Suppressor macrophage (primary cell): ENCODE data around the gene PSPN.
A peak's percentile ranks its signal among the peaks of the same experiment; 100 is the strongest.

Experiments
- DNase-seq, 4 experiments: peaks; one replicate each; pipeline ENCODE4 v3.0.0-alpha.2; 2020 to 2022
- total RNA-seq, 17 experiments: gene quantifications; one replicate each; lab custom pipeline; 2026; ENCODE audit warnings: mixed read lengths in 6 of 17, inconsistent platforms in 3 of 17; lab: John Stamatoyannopoulos, UW

PSPN gene
- total RNA-seq, result 1.4 to 4.8 (median 2.2) reads per million in 17 experiments

DNA sequence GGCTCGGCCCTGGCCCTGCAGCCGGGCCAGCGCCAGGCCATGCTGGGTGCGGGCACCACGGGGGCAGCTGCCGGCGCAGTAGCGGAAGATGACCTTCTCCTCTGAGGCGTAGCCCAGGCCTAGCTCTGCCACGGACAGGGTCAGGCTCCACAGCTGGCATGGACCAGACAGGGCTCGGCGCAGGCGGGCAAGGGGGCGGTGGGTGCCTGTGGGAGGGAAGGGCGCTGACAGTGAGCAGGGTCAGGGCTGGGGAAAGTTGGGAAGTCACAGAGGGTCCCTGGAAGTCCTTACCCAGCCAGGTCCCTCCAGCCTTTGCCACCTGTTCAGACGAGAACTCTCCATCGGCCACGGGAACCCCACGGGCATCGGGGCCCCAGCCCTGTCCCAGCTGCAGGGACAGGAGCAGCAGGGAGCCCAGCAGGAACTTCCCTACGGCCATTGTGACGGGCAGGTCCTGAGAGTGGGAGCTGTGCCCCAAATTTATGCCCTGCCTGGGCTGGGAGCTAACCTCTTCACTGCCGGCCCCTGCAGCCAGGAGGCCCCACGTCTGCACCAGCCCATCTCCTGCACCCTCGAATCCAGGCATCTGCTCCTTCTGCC lies at the start of gene PSPN:
TSS of gene PSPN (minus strand) at position 523 of the 600 bp plus-strand sequence. CDS start at position 439, 84 bp downstream.
- DNase-seq, result no peak

DNA sequence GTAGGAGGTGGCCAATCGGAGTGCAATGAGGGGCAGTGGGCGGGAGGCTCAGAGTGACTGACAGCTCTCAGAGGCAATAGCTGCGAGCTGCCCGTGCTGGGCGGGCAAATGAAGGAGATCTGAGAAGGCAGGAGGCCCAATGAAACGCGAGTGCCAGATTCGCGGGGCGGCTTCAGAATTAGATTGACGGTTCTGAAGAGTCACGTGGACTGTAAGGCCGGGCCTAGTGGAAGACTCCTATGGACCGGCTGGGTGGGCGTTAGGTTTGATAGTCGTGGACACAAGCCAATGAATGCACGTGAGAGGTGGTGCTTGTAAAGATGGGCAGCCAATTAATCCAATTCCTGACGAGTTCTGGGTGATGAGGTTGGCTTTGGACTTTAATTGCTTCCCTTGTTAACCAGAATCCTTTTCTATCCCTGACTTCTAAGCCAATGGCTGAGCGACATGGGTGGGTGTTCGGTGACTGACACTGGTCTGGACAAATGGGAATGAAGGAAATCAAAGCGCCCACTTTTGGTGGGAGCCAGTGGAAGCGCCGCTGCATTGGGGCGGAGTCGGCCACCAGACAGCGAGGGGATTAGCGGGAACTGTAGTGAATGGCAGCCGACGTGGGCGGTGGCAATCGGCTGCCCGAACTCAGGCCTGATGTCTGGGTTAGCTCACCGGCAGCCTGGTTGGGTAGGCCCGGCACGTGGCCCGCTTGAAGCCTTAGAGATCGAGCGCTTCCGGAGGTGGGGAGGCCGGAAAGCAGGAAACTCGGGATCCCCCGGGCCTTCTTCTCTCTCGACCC lies 49.4 kb upstream of the PSPN start:
- peak; percentile 100 for DNase-seq

DNA sequence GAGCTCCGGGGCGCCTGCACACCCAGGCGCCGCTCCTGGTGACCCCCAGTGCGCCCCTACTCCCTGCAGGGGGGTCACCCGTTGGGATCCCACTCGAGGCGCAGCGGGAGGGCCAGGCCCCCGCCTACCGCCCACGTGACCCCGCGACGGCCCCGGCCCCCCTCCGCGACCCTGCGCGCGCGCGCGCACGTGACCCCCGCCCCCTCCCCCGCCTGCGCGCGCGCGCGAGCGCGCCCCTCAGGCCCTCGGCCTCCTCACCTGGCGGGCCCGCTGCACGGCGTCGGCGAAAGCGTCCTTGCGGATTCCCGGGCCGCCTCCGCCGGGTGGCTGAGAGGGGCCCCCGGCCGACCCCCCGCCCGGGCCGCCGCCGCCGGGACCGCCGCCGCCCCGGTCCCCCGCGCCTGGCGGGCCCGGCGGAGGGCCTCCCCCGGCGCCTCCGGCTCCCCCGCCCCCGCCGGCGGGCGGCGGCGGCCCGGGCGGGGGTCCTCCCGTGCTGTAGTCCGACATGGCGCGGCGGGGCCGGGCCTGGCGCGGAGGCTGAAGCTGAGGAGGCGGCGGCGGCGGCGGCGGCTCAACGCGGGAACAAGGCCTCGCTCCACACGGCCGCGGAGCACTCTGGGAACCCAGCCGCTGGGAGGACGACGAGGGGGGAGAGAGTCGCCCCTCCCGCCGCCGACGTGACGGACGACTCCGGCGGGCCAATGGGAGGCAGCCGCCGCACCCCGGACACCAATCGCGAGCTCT lies 48.6 kb upstream of the PSPN start, which contains the start of gene KHSRP:
TSS of gene KHSRP (minus strand) at position 617 of the 744 bp plus-strand sequence. CDS start at position 507, 110 bp downstream.
- DNase-seq, result peak in 3 of 4 experiments; percentile 31 to 72 (median 61)

- peak; percentile 40 to 68 (median 66) for DNase-seq
Measured at GRCh38 chr19:6423499-6424194, 47.9 kb upstream of the PSPN start.

GRCh38 chr19:6421075-6422014 lies 45.6 kb upstream of the PSPN start:
- DNase-seq, result no peak

GRCh38 chr19:6418562-6418932 lies 42.8 kb upstream of the PSPN start:
- no peak for DNase-seq

GRCh38 chr19:6417713-6418561 lies 42.2 kb upstream of the PSPN start:
- DNase-seq, result peak in 1 of 4 experiments; percentile 29

DNA sequence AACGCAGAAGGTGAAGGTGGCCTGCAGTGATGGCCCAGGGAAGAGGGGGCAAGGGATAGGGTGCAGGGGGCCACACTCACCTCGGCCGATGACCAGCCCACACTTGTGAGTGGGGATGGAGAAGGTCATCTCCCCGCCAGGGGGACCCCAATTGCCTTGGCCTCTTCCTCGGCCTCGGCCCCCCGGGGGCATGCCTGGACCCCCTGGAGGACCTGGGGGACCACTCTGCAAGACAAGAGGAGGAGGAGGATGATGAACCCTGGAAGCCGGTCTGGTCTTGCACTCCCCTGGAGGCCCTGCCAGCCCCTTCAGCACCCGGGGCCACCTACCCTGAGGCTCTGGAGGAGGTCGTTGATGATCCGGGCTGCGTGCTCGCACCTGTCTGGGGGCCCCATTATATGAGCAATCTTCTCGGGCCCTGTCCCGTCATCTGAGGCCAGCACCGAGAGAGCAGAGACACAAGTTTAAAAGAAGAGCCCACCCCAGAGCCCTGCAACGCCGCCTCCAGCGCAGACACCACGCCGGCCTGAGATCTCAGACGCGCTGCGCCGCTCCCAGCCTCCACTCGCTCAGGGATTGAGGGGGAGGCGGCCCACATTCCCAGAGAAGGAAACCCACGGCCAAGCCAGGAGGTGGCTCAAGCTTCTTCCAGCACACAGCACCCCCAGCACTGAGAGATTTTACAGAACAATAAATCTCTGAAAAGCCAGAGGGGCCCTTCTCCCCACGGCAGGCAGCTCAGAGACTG lies 41.1 kb upstream of the PSPN start:
- DNase-seq, result no peak

- DNase-seq, result no peak
Measured at GRCh38 chr19:6415591-6416190, 40.0 kb upstream of the PSPN start.

- no peak for DNase-seq
Measured at GRCh38 chr19:6414793-6415590, 39.3 kb upstream of the PSPN start.

DNA sequence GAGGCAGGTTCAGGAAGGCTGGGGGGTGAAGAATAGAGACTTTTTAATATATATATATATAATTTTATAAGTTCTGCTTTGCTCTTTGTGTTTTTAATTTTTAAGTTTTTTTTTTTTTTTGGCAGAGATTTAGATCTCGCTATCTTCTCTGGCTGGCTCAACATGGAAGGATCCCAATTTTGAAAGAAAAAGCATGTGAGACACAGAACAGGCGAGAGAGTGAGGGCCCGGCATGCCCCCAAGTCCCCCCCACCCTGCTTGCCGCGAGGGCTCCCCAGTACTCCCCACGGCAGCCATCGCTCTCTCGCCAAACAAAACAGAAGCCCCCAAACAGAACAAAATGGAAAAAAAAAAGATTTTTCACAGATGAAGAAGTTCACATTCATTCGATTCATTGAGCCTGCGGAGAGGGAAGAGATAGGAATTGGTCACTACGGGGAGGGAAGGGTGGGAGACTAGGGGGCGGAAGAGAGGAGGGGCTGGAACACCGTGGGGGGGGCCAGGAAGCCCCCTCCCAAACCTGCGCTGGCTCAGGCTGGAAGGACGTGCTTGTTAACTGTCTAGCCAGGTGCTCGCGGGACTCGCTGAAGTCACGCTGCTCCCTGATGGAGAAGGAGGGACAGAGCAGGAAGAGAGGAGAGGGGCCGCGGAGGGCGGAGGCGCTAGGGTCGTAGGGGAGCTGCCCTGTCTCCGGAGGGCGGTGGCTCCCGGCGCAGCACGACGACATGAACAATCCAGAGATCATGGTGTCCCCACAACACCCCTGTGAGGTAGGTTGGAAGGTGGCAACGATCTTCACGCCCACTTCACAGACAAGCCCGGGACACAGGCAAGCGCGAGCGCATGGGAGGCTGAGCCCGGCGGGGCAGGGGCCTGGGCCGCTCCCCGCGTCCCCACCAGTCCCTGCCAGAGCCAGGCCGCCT lies 38.2 kb upstream of the PSPN start:
- no peak for DNase-seq

DNA sequence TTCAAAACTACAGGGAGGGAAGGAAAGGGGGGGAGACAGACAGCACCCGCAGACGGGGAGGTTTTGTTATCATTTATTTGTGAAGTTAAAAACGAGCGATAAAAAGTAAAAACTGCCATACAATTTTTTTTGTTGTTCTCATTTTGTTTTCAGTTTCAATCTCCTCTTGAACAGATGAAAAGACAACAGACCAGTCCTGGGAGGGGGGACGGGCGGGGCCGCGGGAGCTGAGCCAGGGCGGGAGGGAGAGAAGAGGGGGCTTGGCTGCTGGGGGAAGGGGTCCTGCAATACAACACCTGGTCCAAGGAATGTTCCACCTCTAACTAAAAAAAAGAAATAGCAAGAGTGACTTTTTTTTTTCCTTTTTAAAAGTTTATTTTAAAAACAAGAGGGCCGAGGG lies 37.6 kb upstream of the PSPN start:
- no peak for DNase-seq

DNA sequence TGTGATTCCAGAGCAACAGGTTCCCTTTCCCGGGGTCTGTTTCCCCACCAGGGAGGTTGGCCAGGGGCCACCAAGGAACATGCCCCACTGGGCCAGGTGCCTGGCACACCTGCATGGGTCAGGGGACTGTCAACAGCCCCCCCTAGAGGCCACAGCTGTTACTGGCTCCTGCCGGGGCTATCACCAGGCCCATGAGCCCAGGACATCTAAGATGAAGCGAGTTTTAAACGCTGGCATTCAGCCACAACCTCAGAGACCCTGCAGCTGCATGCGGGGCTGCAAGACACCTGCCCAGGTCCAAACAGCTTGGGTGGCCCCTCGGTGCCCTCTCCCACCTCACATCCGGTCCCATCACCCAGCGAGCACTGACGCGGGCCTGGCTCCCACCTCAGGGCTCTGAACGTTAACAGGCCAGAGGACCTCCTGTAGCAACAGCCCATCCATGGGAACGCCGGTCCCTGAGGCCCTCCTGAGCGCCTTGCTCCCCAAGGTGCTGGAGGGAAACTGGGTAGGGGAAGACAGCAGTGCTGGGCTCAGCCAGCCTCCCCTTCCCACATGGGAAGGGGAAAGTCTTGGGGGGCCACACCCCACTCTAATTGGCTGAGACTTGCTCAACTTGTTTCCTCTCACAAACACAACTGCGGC lies 36.8 kb upstream of the PSPN start:
- peak in 3 of 4 experiments; percentile 14 to 50 (median 26) for DNase-seq

DNA sequence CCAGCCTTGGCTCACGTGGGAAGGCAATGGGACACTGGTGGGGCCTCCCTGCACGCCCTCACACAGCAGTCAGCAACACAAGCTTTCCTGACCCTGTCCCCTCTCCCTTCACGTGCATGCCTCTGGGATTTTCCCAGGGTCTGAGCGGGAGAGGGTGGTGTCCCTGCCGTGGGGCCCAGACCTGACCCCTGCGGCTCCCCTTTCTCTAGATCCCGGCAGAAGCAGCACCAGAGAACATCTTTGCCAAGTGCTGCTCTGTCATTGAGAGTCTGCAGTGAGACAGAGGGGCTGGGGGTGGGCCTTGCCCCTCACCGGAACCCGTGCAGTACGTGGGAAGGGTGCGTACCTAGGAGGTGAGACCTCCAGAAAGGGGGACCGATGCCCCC lies 36.3 kb upstream of the PSPN start:
- no peak for DNase-seq

GRCh38 chr19:6409346-6409745 lies 33.6 kb upstream of the PSPN start:
- no peak for DNase-seq

DNA sequence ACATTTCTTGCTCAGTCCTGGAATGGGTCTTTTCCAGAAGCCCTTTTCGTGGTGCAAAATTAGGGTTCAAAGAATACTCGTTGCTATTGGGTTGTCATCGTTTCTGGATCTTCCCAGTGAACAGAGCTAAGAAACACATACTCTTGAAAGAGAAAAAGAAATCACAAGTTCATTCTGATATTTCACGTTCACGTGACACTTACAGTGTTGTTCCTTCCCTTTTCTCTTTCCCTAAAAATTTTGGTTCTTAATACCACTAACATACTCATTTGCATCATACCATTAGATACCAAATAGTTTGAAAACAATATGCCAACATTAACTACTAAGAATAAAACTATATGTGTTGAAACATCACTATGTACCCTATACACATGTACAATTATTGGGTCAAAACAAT lies 30.7 kb upstream of the PSPN start:
- peak in 2 of 4 experiments; percentile 46 to 59 for DNase-seq
